OCI-LY1 (cell line): Measurements from ENCODE around the gene ZMAT1.

Source experiments
- EZH2 ChIP-seq: fragments of 200-600 bp; sonication (generic), shearing (Covaris generic); IDR thresholded peaks from 2 replicates; pipeline ENCODE4 v1.8.0; 2017; ENCODE audit warnings: borderline replicate concordance, mixed run types, mild to moderate bottlenecking, antibody characterized with exemption, low read length, moderate library complexity, mixed read lengths
- TF ChIP-seq, protein P1 (sequence below): fragments of 200-600 bp; sonication (generic), shearing (Covaris generic); IDR thresholded peaks from 2 replicates; pipeline ENCODE4 v1.5.1; 2017; ENCODE audit warnings: mild to moderate bottlenecking, antibody characterized with exemption, low read length, moderate library complexity, mixed read lengths

DNA sequence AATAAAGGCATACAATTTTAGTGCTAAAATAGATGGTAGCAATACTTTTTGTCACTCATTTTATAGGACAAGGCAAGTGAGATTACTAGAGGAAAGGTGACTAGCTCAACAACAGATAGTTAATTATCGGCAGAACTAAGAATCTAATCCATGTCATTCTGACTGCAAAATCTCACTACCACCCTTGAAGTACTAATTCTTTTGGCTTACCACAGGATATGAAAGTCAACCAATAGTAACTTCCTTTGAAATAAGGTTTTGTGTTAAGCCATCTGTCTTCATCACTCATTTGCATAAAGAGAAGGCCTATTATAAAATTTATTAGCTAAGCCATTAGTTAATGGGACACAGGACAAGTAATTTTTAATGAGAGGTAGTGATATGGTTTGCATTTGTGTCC lies 25.3 kb upstream of the ZMAT1 start:
- TF ChIP-seq, protein P1, sequence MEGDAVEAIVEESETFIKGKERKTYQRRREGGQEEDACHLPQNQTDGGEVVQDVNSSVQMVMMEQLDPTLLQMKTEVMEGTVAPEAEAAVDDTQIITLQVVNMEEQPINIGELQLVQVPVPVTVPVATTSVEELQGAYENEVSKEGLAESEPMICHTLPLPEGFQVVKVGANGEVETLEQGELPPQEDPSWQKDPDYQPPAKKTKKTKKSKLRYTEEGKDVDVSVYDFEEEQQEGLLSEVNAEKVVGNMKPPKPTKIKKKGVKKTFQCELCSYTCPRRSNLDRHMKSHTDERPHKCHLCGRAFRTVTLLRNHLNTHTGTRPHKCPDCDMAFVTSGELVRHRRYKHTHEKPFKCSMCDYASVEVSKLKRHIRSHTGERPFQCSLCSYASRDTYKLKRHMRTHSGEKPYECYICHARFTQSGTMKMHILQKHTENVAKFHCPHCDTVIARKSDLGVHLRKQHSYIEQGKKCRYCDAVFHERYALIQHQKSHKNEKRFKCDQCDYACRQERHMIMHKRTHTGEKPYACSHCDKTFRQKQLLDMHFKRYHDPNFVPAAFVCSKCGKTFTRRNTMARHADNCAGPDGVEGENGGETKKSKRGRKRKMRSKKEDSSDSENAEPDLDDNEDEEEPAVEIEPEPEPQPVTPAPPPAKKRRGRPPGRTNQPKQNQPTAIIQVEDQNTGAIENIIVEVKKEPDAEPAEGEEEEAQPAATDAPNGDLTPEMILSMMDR: no peak
- no peak for TF ChIP-seq EZH2
